HepG2 (cell line): ENCODE data around the gene ERVH48-1. TPM values are rescaled to one million over a fixed set of nuclear protein-coding genes. Genes with fewer than 3 reads are reported as not detected.
A peak's percentile ranks its signal among the peaks of the same experiment; 100 is the strongest.

ENCODE experiments used
- EED ChIP-seq: sonication (generic); formaldehyde crosslinking; IDR thresholded peaks from 2 replicates; pipeline ENCODE4 v1.5.0; 2020; ENCODE audit warnings: mild to moderate bottlenecking, missing genetic modification reagents
- GATAD2A ChIP-seq: IDR thresholded peaks from 2 replicates; pipeline ENCODE4 v1.6.1; 2016
- JUN ChIP-seq: sonication (generic); formaldehyde crosslinking; IDR thresholded peaks from 2 replicates; pipeline ENCODE4 v1.4.0; 2020; ENCODE audit warnings: mild to moderate bottlenecking, missing genetic modification reagents
- ONECUT2 ChIP-seq: sonication (generic); formaldehyde crosslinking; IDR thresholded peaks from 2 replicates; pipeline ENCODE4 v1.4.0; 2020; ENCODE audit warnings: missing genetic modification reagents
- POLR2AphosphoS2 ChIP-seq: IDR thresholded peaks from 2 replicates; pipeline ENCODE4 v1.6.1; 2011; ENCODE audit warnings: low read depth, low read length, improper control_type of control experiment
- TMF1 ChIP-seq: sonication (generic); formaldehyde crosslinking; IDR thresholded peaks from 2 replicates; pipeline ENCODE4 v1.8.1; 2022; ENCODE audit warnings: low read depth, missing genetic modification reagents
- YEATS4 ChIP-seq: sonication (generic); formaldehyde crosslinking; IDR thresholded peaks from 2 replicates; pipeline ENCODE4 v1.4.0; 2020; ENCODE audit warnings: missing genetic modification reagents, borderline replicate concordance
- YY1 ChIP-seq: IDR thresholded peaks from 2 replicates; pipeline ENCODE4 v1.6.1; 2011; ENCODE audit warnings: low read length, low read depth, moderate library complexity, mild to moderate bottlenecking; ENCODE audit not compliant: insufficient read depth, insufficient replicate concordance
- ZBTB3 ChIP-seq: sonication (generic); formaldehyde crosslinking; IDR thresholded peaks from 2 replicates; pipeline ENCODE4 v1.4.0; 2020; ENCODE audit warnings: low read depth, mild to moderate bottlenecking, moderate library complexity, missing genetic modification reagents, borderline replicate concordance
- ZMAT3 ChIP-seq: sonication (generic); formaldehyde crosslinking; conservative IDR thresholded peaks from 2 replicates; pipeline ENCODE4 v1.7.0; 2021; ENCODE audit warnings: missing genetic modification reagents
- ZNF30 ChIP-seq: sonication (generic); formaldehyde crosslinking; IDR thresholded peaks from 2 replicates; pipeline ENCODE4 v1.5.0; 2020; ENCODE audit warnings: mild to moderate bottlenecking, missing genetic modification reagents
- ZNF367 ChIP-seq: sonication (generic); formaldehyde crosslinking; IDR thresholded peaks from 2 replicates; pipeline ENCODE4 v1.4.0; 2020; ENCODE audit warnings: missing genetic modification reagents, borderline replicate concordance
- ZNF619 ChIP-seq: sonication (generic); formaldehyde crosslinking; IDR thresholded peaks from 2 replicates; pipeline ENCODE4 v1.4.0; 2020; ENCODE audit warnings: mild to moderate bottlenecking, missing genetic modification reagents
- ZNF777 ChIP-seq: sonication (generic); formaldehyde crosslinking; IDR thresholded peaks from 2 replicates; pipeline ENCODE4 v1.4.0; 2020; ENCODE audit warnings: missing genetic modification reagents
- polyA plus RNA-seq, 8 experiments: library from polyadenylated mRNA; depleted of rRNA in 3 of 8; stranded (reverse) in 7 of 8; unstranded in 1 of 8; fragments of >200 nt; fragmentation: Illumina TruSeq in 4 of 8; extraction: Trizol in 4 of 8; gene quantifications; 2 replicates each; pipeline versions ENCODE4 v1.2.1 to v1.2.3, GENCODE V29; 2011 to 2016; ENCODE audit warnings: low read depth in 4 of 8, missing spikeins in 1 of 8, mixed read lengths in 1 of 8; ENCODE audit not compliant: insufficient read depth in 1 of 8
- total RNA-seq, 5 experiments: library from RNA; depleted of rRNA; stranded (reverse); fragments of >200 nt; fragmentation: Illumina TruSeq; extraction: Trizol; gene quantifications; 2 replicates each; pipeline ENCODE4 v1.2.3, GENCODE V29; 2016; ENCODE audit warnings: low read depth in 1 of 5
- TF ChIP-seq, protein P1 (sequence below): sonication (generic); formaldehyde crosslinking; IDR thresholded peaks from 2 replicates; pipeline ENCODE4 v1.5.0; 2020; ENCODE audit warnings: missing genetic modification reagents
- TF ChIP-seq, protein P2 (sequence below): sonication (generic); formaldehyde crosslinking; IDR thresholded peaks from 2 replicates; pipeline ENCODE4 v1.8.0; 2022; ENCODE audit warnings: mild to moderate bottlenecking, missing genetic modification reagents
- TF ChIP-seq, protein P3 (sequence below): IDR thresholded peaks from 2 replicates; pipeline ENCODE4 v1.6.1; 2016
- TF ChIP-seq, protein P4 (sequence below): sonication (generic); formaldehyde crosslinking; IDR thresholded peaks from 2 replicates; pipeline ENCODE4 v1.9.0; 2021; ENCODE audit warnings: missing genetic modification reagents, mild to moderate bottlenecking, borderline replicate concordance
- TF ChIP-seq, protein P5 (sequence below): sonication (generic); formaldehyde crosslinking; IDR thresholded peaks from 2 replicates; pipeline ENCODE4 v1.9.0; 2021; ENCODE audit warnings: missing genetic modification reagents, borderline replicate concordance
- TF ChIP-seq, protein P6 (sequence below): sonication (generic); formaldehyde crosslinking; IDR thresholded peaks from 2 replicates; pipeline ENCODE4 v1.4.0; 2020; ENCODE audit warnings: missing genetic modification reagents

Gene ERVH48-1
- total and polyA plus RNA-seq, 2 of the 13 experiments (the other 11 are each of a cell fraction or from before 2014, with no cell fraction given) = 1.8 TPM; not detected in 1

DNA sequence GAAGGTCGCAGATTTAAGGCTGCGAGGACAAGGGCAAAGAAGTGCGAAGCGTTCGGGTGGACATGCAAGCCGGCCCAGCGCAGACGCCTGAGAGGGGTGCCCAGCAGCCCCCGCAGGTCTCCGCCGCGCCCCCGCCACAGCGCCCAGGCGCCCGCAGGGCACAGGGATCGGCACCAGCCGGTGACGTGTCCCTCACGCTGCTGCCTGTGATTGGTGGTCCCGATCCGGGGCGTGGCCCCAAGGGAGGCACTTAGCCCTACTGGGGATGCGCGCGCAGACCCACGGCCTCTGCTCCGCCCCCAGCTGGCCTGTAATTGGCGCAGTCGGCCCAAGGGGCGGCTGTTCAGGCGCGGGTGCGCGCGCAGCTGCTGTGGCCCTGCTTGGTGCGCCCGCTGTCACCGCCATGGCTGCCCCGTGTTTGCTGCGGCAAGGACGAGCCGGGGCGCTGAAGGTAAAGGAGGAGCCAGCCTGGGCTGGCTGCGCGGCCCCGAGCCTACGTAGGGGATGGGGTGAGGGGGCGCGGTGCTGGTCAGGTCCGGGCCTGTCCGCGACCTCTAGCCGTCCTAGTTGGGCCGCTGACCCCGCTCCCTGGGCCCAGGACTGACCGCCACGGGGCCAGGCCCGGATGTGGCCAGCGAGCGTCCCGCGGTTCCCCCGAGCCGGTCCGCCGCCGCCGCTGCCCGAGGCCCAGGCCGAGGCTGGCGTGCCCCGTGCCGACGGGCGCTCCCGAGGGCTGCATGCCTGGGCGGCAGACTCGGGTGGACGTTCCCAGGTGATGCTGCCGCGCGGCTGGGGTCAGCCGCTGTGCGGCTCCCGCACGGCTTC lies 32.3 kb downstream of the ERVH48-1 start, which contains the start of gene NDUFV3 (continued):
- TF ChIP-seq EED (CRISPR knock-in tag) = no peak
- peak; percentile 74; the same call in 1 of the 2 replicates for TF ChIP-seq ZNF777 (CRISPR knock-in tag)
- TF ChIP-seq, protein P1, sequence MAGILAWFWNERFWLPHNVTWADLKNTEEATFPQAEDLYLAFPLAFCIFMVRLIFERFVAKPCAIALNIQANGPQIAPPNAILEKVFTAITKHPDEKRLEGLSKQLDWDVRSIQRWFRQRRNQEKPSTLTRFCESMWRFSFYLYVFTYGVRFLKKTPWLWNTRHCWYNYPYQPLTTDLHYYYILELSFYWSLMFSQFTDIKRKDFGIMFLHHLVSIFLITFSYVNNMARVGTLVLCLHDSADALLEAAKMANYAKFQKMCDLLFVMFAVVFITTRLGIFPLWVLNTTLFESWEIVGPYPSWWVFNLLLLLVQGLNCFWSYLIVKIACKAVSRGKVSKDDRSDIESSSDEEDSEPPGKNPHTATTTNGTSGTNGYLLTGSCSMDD (CRISPR knock-in tag) = 0 out of 2 replicates have a peak, but pooled peaks have one; percentile 41
- 0 out of 2 replicates have a peak, but pooled peaks have one; percentile 34 for TF ChIP-seq ZNF30 (CRISPR knock-in tag)
- no peak; the same call in 1 of the 2 replicates for TF ChIP-seq ZBTB3
- TF ChIP-seq ZNF367 (CRISPR knock-in tag) = peak; percentile 66; the same call in 1 of the 2 replicates
- TF ChIP-seq, protein P2, sequence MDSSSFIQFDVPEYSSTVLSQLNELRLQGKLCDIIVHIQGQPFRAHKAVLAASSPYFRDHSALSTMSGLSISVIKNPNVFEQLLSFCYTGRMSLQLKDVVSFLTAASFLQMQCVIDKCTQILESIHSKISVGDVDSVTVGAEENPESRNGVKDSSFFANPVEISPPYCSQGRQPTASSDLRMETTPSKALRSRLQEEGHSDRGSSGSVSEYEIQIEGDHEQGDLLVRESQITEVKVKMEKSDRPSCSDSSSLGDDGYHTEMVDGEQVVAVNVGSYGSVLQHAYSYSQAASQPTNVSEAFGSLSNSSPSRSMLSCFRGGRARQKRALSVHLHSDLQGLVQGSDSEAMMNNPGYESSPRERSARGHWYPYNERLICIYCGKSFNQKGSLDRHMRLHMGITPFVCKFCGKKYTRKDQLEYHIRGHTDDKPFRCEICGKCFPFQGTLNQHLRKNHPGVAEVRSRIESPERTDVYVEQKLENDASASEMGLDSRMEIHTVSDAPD = no peak
- TF ChIP-seq GATAD2A = no peak
- no peak for TF ChIP-seq POLR2AphosphoS2
- TF ChIP-seq, protein P3, sequence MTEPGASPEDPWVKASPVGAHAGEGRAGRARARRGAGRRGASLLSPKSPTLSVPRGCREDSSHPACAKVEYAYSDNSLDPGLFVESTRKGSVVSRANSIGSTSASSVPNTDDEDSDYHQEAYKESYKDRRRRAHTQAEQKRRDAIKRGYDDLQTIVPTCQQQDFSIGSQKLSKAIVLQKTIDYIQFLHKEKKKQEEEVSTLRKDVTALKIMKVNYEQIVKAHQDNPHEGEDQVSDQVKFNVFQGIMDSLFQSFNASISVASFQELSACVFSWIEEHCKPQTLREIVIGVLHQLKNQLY = no peak
- TF ChIP-seq ONECUT2 = no peak
- TF ChIP-seq YY1 = peak; percentile 92
- TF ChIP-seq, protein P4, sequence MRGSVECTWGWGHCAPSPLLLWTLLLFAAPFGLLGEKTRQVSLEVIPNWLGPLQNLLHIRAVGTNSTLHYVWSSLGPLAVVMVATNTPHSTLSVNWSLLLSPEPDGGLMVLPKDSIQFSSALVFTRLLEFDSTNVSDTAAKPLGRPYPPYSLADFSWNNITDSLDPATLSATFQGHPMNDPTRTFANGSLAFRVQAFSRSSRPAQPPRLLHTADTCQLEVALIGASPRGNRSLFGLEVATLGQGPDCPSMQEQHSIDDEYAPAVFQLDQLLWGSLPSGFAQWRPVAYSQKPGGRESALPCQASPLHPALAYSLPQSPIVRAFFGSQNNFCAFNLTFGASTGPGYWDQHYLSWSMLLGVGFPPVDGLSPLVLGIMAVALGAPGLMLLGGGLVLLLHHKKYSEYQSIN (CRISPR knock-in tag) = no peak
- TF ChIP-seq TMF1 (CRISPR knock-in tag) = peak; percentile 69; the same call in 1 of the 2 replicates
- TF ChIP-seq YEATS4 (CRISPR knock-in tag) = peak; percentile 99
- TF ChIP-seq ZMAT3 (CRISPR knock-in tag) = no peak
- no peak for TF ChIP-seq ZNF619 (CRISPR knock-in tag)
- no peak for TF ChIP-seq JUN
- TF ChIP-seq, protein P5, sequence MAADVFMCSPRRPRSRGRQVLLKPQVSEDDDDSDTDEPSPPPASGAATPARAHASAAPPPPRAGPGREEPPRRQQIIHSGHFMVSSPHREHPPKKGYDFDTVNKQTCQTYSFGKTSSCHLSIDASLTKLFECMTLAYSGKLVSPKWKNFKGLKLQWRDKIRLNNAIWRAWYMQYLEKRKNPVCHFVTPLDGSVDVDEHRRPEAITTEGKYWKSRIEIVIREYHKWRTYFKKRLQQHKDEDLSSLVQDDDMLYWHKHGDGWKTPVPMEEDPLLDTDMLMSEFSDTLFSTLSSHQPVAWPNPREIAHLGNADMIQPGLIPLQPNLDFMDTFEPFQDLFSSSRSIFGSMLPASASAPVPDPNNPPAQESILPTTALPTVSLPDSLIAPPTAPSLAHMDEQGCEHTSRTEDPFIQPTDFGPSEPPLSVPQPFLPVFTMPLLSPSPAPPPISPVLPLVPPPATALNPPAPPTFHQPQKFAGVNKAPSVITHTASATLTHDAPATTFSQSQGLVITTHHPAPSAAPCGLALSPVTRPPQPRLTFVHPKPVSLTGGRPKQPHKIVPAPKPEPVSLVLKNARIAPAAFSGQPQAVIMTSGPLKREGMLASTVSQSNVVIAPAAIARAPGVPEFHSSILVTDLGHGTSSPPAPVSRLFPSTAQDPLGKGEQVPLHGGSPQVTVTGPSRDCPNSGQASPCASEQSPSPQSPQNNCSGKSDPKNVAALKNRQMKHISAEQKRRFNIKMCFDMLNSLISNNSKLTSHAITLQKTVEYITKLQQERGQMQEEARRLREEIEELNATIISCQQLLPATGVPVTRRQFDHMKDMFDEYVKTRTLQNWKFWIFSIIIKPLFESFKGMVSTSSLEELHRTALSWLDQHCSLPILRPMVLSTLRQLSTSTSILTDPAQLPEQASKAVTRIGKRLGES = no peak
- TF ChIP-seq, protein P6, sequence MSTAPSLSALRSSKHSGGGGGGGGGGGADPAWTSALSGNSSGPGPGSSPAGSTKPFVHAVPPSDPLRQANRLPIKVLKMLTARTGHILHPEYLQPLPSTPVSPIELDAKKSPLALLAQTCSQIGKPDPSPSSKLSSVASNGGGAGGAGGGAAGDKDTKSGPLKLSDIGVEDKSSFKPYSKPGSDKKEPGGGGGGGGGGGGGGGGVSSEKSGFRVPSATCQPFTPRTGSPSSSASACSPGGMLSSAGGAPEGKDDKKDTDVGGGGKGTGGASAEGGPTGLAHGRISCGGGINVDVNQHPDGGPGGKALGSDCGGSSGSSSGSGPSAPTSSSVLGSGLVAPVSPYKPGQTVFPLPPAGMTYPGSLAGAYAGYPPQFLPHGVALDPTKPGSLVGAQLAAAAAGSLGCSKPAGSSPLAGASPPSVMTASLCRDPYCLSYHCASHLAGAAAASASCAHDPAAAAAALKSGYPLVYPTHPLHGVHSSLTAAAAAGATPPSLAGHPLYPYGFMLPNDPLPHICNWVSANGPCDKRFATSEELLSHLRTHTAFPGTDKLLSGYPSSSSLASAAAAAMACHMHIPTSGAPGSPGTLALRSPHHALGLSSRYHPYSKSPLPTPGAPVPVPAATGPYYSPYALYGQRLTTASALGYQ (CRISPR knock-in tag) = peak; percentile 48; the same call in 1 of the 2 replicates
